Stomach (tissue), 4 donors: ENCODE data around the gene VWA5A.

ENCODE experiments used
- EP300 ChIP-seq: sonication (generic); formaldehyde crosslinking; IDR thresholded peaks from one replicate; pipeline ENCODE4 v1.6.1; 2017; ENCODE audit warnings: antibody characterized with exemption
- POLR2A ChIP-seq, 4 donors: fragments of 450-650 bp; IDR thresholded peaks; one replicate each; pipeline ENCODE4 v1.6.1; 2016; ENCODE audit warnings: antibody characterized with exemption in 4 of 4, control low read depth in 2 of 4, mild to moderate bottlenecking in 1 of 4, moderate library complexity in 1 of 4
- POLR2AphosphoS5 ChIP-seq, 3 donors: sonication (generic); formaldehyde crosslinking; IDR thresholded peaks; one replicate each; pipeline ENCODE4 v1.6.1; 2016; ENCODE audit warnings: antibody characterized with exemption in 3 of 3
- TF ChIP-seq, protein P1 (sequence below), 7 experiments: fragments of 450-650 bp in 4 of 7; fragments of 200-600 bp in 3 of 7; sonication (generic) in 3 of 7; IDR thresholded peaks; one replicate each; pipeline ENCODE4 v1.5.1; 2016 to 2019; ENCODE audit warnings: antibody characterized with exemption in 7 of 7, control low read depth in 2 of 7, mild to moderate bottlenecking in 1 of 7

DNA sequence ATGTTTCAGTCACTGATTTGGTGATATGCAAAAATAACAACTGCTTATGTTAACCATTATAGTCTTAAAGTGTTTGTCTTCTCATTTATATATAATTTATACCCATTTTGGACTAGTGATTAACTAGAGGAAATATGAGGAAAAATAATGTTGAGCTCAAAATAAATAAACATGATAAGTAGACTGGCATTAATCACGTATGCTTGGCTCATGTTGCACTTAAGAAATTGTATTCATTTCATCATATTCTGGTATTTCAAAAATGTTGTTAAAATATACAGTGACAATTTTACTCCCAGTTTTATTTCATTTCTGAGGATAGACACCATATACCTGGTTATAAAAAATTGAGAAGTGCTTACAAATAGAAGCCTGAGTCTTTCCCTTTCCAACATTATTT is 64.1 kb downstream of the VWA5A start:
- TF ChIP-seq POLR2A (IDR thresholded peaks at IDR 0.05) (no peak), POLR2AphosphoS5 (IDR thresholded peaks at IDR 0.05) (no peak), EP300 (no peak)
- TF ChIP-seq, protein P1, sequence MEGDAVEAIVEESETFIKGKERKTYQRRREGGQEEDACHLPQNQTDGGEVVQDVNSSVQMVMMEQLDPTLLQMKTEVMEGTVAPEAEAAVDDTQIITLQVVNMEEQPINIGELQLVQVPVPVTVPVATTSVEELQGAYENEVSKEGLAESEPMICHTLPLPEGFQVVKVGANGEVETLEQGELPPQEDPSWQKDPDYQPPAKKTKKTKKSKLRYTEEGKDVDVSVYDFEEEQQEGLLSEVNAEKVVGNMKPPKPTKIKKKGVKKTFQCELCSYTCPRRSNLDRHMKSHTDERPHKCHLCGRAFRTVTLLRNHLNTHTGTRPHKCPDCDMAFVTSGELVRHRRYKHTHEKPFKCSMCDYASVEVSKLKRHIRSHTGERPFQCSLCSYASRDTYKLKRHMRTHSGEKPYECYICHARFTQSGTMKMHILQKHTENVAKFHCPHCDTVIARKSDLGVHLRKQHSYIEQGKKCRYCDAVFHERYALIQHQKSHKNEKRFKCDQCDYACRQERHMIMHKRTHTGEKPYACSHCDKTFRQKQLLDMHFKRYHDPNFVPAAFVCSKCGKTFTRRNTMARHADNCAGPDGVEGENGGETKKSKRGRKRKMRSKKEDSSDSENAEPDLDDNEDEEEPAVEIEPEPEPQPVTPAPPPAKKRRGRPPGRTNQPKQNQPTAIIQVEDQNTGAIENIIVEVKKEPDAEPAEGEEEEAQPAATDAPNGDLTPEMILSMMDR (IDR thresholded peaks at IDR 0.05) = no peak
